KMS-11 (cell line): Measurements from ENCODE around the gene EPHA3.

Source experiments
- H2AFZ ChIP-seq: fragments of 200-600 bp; sonication (generic); 2 replicates; pipeline ENCODE4 v1.6.1; 2016; ENCODE audit warnings: antibody characterized with exemption, mixed run types, low read depth
- H3K27ac ChIP-seq: fragments of 200-600 bp; sonication (generic); 2 replicates; pipeline ENCODE4 v1.6.1; 2016; ENCODE audit warnings: mild to moderate bottlenecking, mixed run types
- H3K27me3 ChIP-seq: fragments of 200-600 bp; sonication (generic); 2 replicates; pipeline ENCODE4 v1.6.1; 2017; ENCODE audit warnings: mild to moderate bottlenecking, low read depth, mixed run types, moderate library complexity; ENCODE audit not compliant: insufficient read depth
- H3K36me3 ChIP-seq: fragments of 200-600 bp; sonication (generic); 2 replicates; pipeline ENCODE4 v1.6.1; 2017; ENCODE audit warnings: mild to moderate bottlenecking, mixed run types; ENCODE audit not compliant: insufficient read depth
- H3K4me1 ChIP-seq: fragments of 200-600 bp; sonication (generic); 2 replicates; pipeline ENCODE4 v1.6.1; 2016; ENCODE audit warnings: mild to moderate bottlenecking, low read depth, mixed run types; ENCODE audit not compliant: poor library complexity, severe bottlenecking
- H3K4me2 ChIP-seq: fragments of 200-600 bp; sonication (generic); 2 replicates; pipeline ENCODE4 v1.7.0; 2016; ENCODE audit warnings: mild to moderate bottlenecking, mixed run types
- H3K4me3 ChIP-seq: fragments of 200-600 bp; sonication (generic); IDR thresholded peaks from 2 replicates; pipeline ENCODE4 v1.6.1; 2017; ENCODE audit warnings: low read depth, low read length, mixed read lengths; ENCODE audit not compliant: insufficient read depth
- H3K79me2 ChIP-seq: fragments of 200-600 bp; sonication (generic); 2 replicates; pipeline ENCODE4 v1.6.1; 2016; ENCODE audit warnings: low read depth, mixed run types; ENCODE audit not compliant: insufficient read depth
- H3K9ac ChIP-seq: fragments of 200-600 bp; sonication (generic); 2 replicates; pipeline ENCODE4 v1.6.1; 2016; ENCODE audit warnings: mild to moderate bottlenecking, mixed run types
- H4K20me1 ChIP-seq: fragments of 200-600 bp; sonication (generic); 2 replicates; pipeline ENCODE4 v1.6.1; 2016; ENCODE audit warnings: mild to moderate bottlenecking, mixed run types; ENCODE audit not compliant: insufficient read depth
- TF ChIP-seq, protein P1 (sequence below): fragments of 200-600 bp; sonication (generic); conservative IDR thresholded peaks from 2 replicates; pipeline ENCODE4 v1.6.1; 2017; ENCODE audit warnings: low read depth, mild to moderate bottlenecking, antibody characterized with exemption, low read length, moderate library complexity, mixed read lengths

Gene EPHA3

GRCh38 chr3:89139870-89140269, 32.4 kb downstream of the EPHA3 start:
- H3K27ac ChIP-seq, result no peak overlapping the region
- no peak overlapping the region for H3K4me3 ChIP-seq
- no peaks in the 10 kb centered on the region for H4K20me1 ChIP-seq
- TF ChIP-seq, protein P1, sequence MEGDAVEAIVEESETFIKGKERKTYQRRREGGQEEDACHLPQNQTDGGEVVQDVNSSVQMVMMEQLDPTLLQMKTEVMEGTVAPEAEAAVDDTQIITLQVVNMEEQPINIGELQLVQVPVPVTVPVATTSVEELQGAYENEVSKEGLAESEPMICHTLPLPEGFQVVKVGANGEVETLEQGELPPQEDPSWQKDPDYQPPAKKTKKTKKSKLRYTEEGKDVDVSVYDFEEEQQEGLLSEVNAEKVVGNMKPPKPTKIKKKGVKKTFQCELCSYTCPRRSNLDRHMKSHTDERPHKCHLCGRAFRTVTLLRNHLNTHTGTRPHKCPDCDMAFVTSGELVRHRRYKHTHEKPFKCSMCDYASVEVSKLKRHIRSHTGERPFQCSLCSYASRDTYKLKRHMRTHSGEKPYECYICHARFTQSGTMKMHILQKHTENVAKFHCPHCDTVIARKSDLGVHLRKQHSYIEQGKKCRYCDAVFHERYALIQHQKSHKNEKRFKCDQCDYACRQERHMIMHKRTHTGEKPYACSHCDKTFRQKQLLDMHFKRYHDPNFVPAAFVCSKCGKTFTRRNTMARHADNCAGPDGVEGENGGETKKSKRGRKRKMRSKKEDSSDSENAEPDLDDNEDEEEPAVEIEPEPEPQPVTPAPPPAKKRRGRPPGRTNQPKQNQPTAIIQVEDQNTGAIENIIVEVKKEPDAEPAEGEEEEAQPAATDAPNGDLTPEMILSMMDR, result no peak
- no peaks in the 10 kb centered on the region for H3K36me3 ChIP-seq
- H3K27me3 ChIP-seq, result no peaks in the 10 kb centered on the region
- H3K4me2 ChIP-seq, result no peak overlapping the region
- H3K4me1 ChIP-seq, result no peaks in the 10 kb centered on the region
- H3K9ac ChIP-seq, result no peak overlapping the region
- no peak overlapping the region for H2AFZ ChIP-seq
- H3K79me2 ChIP-seq, result no peaks in the 10 kb centered on the region

- Histone ChIP-seq H2AFZ (no peak overlapping the region), H3K27me3 (no peaks in the 10 kb centered on the region), H3K27ac (no peak overlapping the region), H3K4me3 (no peak overlapping the region), H3K36me3 (no peaks in the 10 kb centered on the region), H3K79me2 (no peaks in the 10 kb centered on the region), H3K4me2 (no peak overlapping the region), H3K4me1 (no peaks in the 10 kb centered on the region), H3K9ac (no peak overlapping the region), H4K20me1 (no peaks in the 10 kb centered on the region)
- TF ChIP-seq, protein P1, result no peak
Observed at GRCh38 chr3:89144080-89144479, 36.7 kb downstream of the EPHA3 start.

GRCh38 chr3:89145995-89146394, 38.6 kb downstream of the EPHA3 start:
- no peak overlapping the region for H3K4me2 ChIP-seq
- H3K9ac ChIP-seq, result no peak overlapping the region
- H3K27me3 ChIP-seq, result no peaks in the 10 kb centered on the region
- H3K36me3 ChIP-seq, result no peaks in the 10 kb centered on the region
- H4K20me1 ChIP-seq, result no peaks in the 10 kb centered on the region
- H3K4me3 ChIP-seq, result no peak overlapping the region
- H2AFZ ChIP-seq, result no peak overlapping the region
- H3K79me2 ChIP-seq, result no peaks in the 10 kb centered on the region
- no peak overlapping the region for H3K27ac ChIP-seq
- TF ChIP-seq, protein P1, result no peak
- H3K4me1 ChIP-seq, result no peaks in the 10 kb centered on the region

GRCh38 chr3:89154416-89154815, 47.0 kb downstream of the EPHA3 start:
- Histone ChIP-seq H3K36me3 (no peaks in the 10 kb centered on the region), H3K4me3 (no peak overlapping the region), H2AFZ (no peak overlapping the region), H3K4me1 (no peaks in the 10 kb centered on the region), H4K20me1 (no peaks in the 10 kb centered on the region), H3K27ac (no peak overlapping the region), H3K27me3 (no peaks in the 10 kb centered on the region), H3K79me2 (no peaks in the 10 kb centered on the region), H3K4me2 (no peak overlapping the region), H3K9ac (no peak overlapping the region)
- TF ChIP-seq, protein P1, result no peak
